GM21447 (cell line): Measurements from ENCODE around the gene HSBP1L1.

Experiments used
- ATAC-seq: cut with Tn5 transposase; IDR thresholded peaks from one replicate; pipeline ENCODE4 v1.9.1; 2021; ENCODE audit not compliant: unreplicated experiment

Gene HSBP1L1

DNA sequence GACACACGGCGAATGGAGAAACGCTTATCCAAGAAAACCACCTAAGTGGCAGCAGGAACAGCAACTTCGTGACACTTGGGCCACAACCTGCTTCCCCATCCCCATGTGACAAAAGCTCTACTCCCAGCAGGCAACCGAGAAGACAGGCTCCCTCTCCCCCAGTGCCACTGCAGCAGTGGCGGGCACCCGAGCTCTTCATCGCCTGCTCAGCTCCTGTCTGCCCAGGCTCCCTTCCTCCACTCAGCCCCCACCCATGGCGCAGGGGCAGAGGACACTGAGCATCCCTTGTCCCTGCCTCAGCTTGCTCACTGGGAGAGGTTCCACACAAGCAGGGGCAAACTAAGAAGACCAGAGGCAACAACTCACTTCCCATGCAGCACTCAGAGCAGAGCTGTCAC, 35.9 kb upstream of the HSBP1L1 start:
- ATAC-seq: no peak

DNA sequence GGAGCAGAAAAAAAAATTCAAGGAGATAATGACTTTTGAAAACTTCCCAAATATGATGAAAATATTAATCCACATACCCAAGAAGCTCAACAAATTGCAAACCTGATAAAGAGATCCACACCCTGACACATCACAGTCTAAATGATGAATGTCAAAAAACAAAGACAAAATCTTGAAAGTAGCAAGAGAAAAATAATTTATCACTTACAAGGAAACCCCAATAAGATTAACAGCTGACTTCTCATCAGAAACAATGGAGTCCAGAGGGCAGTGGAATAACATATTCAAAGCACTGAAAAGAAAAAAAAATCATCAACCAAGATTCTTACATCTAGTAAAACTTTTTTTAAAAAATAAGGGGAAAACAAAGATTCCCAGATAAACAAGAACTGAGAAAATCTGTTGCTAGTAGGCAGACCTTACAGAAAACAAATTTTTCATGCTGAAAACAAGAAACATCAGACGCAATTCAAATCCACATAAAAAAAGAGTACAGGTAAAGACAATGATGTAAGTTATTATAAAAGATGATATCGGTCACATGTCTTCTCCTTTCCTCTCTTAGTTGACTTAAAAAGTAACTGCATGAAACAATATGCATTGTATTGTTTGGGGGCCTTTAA, 34.3 kb upstream of the HSBP1L1 start:
- no peak for ATAC-seq

DNA sequence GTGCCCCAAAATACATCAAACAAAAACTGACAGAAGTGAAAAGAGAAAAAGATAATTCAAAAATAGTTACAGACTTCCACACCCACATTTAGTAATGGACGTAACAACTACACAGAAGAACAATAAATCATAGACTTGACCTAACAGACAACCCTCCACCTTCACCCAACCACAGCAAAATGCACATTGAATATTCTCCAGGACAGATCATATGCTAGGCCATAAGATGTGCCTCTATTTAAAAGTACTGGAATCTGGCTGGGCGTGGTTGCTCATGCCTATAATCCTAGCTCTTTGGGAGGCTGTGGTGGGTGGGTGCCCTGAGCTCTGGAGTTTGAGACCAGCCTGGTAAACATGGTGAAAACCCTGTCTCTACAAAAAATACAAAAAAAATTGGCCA, 33.0 kb upstream of the HSBP1L1 start:
- no peak for ATAC-seq

DNA sequence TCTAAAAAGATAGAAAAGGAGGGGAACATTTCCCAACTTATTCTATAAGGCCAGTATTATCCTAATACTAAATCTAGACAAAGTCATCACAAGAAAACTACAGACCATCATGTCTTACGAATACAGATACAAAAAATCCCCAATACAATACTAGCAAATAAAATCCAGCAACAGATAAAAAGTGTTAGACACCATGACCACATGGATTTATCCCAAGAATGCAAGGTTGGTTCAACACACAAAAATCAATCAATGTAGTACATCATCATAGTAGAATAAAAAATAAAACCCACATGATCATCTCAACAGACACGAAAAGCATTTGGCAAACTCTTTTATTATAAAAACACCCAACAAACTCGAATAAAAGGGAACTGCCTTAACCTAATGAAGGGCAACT, 31.5 kb upstream of the HSBP1L1 start:
- no peak for ATAC-seq

DNA sequence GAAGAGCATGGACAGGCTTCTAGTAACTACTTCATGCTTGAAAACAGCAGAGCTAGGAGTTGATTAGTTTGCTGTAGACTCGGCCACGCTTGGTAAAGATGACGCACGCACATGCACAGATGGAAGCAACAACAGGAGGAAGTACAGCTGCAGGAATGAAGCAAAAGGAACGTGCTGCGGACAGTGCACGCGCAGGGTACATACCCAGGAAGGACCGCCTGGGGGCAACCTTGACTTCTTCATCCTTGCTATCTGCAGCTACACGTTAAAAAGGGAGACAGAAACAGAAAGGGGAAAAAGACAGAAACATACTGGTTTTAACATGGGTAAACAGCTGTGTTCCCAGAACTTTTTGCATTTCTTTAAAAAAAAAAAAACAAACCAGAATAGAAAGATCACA, 30.7 kb upstream of the HSBP1L1 start:
- no peak for ATAC-seq

DNA sequence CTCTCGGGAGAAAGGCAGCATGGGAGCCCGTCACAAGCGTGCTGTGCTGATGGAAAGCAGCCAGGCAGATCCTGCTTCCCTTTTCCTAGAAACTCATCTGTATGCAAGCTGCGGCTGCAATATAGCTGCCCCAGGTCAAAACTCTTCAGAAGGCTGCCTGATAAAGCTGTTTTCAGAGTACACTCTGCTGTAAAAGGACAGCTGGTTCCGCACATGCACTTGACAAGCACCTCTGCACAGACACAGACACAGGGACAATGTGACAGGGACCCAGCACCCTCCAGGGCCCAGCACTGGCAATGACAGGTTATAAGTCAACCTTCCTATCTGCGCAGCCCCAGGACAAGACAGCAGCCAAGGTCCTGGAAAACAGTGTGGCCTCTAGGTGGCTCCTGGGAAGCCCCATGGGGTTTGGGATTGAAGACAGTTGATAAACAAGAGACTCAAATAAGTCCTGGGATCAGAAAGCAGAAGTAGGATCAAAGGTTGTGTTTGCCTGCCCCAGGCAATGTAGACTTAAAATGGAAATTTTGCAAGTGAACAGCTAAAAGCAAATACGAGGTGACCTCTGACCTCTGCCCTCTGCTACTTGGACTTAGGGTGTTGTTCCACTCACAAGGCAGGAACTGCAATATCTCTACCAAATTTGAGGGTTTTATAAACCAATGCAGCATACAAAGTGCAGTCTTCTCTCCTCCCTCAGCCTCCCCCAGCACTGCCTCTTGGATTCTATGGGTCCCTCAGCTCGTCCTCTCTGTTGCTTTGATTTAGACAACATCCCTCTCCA, 29.9 kb upstream of the HSBP1L1 start:
- no peak for ATAC-seq

DNA sequence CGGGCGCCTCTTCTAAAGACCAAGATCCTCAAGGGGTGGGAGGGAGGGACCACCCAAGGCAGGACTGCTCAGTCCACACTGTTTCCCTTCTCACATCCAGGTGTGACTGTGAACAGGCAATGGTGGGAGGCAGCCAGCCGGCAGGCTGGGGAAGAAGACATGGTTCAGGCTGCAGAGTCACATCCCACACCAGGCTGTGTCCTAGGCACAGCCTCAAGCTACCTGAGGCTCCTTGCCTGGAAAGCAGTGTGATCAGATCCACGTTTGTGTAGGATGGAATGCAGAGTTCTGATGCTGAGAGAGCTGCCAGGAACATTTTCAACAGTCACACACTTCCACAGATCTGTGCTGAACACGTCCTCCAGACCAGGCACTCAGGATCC, 29.4 kb upstream of the HSBP1L1 start:
- no peak for ATAC-seq

DNA sequence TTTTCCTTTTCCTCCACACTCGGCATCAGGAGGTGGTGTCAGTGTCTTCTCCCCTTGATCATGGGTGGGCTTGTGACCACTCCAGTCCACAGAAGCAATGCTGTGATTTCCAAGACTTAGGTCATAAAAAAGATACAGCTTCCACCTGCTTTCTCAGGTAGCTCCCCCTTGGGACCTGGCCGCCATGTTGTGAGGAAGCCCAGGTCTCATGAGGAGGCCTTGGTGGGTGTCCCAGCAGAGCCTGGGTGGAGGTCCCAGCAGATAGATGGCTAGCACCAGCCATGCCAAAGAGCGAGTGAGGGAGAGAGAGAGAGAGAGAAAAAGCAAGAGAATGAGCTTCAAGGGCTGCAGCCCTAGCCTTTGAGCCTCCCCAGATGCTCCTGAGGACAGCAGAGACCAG, 28.9 kb upstream of the HSBP1L1 start:
- no peak for ATAC-seq

DNA sequence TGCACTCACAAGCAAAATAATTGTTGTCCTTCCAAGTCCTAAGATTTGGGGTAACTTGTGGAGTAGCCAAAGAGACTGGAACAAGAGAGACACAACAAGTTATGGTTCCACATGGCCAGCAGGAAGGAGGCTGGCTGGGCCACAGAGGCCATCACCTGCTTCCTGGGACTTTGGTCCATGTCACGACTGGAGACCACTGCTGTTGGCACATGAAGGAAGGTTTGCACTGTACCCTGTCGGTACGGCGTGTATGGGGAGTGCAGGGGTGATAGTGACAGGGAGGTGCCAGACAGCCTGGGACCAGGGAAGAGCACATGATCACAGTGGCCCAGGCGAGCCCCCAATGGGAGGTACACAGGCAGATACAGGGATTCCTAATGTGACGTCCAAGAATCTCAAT, 28.5 kb upstream of the HSBP1L1 start:
- no peak for ATAC-seq

DNA sequence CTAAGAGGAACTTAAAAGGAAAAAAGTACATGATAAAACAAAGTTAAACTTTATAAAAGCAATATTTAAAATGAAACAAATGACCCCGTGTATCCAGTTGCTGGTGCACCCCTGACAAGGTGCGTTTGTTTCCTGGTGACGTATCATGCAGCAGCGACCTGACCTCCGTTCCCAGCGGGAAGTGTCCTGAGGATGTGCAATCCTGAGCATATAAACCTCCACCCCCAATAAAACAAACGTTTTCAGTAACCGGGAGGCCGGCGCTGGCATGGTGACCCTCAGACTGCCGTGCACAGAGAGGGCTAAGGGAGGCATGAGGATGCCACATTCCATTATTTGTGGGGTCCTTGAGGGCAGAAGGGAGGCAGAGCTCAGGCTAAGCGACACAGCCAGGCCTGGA, 27.8 kb upstream of the HSBP1L1 start:
- no peak for ATAC-seq

DNA sequence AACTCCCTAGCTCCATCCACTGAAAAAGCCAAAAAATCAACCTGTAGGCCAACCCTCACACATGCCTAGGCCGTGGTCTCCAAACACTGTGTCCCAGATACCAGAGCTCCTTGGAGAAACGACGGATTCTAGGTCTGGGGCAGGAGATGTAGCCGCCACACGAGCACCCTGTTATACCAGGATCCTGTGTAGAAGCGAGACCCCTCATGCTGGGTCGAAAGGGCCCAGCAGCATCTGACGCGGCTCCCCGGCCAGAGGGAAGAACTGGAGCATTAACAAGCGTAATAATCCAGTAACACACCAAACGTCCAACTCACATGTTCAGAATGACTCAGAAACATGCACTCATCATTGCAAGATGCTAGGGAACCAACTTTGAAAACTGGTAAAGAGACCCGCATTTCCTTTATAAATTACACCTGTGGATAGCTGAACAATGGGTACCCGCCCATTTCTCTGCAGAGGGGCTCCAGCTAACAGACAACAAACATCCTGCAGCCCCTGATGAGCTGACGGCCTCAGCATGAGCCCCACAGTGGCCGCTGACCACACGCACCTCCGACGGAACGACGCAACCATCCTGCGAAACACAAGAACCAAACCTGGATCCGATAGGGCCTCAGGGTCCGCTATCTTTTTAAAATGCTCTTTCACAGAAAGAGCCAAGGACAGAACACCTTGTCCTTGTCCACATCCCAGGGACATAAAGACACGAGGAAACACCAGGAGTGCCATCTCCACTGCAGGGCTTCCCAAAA, 27.2 kb upstream of the HSBP1L1 start:
- ATAC-seq: no peak

DNA sequence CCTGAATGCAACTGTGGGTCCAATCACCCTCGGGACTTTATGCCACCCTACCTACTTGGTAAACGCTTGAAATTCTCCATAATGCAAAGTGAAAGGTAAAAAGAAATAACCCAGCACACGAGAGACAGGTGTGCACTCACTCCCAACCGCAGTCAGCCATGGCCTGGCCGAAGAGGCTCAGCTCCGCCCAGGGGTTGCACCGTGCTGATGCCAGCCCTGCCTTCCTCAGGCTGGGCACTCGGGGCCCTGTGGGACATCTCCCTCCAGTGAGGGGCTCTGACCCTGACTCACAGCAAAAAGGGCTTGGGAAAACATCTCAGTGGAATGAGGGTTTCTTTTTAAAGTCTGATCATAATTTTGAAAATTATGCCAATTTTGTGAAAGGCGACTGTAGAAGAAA, 26.2 kb upstream of the HSBP1L1 start:
- no peak for ATAC-seq

DNA sequence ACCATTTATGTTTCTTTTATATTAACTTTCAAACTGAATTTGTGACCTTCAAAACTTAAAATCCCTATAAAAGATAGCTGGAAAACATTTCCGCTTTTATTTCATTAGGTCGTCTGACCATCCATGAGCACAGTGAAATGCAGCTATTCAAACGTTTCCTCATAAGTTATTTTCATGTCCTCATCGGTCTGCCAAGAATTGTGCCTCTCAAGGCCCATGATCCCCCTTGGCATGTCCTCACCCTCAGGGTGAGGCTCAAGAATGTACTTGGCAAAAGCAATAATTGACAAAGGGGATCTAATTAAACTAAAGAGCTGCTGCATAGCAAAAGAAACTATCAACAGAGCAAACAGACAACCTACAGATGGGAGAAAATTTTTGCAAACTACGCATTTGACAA, 25.3 kb upstream of the HSBP1L1 start:
- ATAC-seq: no peak

DNA sequence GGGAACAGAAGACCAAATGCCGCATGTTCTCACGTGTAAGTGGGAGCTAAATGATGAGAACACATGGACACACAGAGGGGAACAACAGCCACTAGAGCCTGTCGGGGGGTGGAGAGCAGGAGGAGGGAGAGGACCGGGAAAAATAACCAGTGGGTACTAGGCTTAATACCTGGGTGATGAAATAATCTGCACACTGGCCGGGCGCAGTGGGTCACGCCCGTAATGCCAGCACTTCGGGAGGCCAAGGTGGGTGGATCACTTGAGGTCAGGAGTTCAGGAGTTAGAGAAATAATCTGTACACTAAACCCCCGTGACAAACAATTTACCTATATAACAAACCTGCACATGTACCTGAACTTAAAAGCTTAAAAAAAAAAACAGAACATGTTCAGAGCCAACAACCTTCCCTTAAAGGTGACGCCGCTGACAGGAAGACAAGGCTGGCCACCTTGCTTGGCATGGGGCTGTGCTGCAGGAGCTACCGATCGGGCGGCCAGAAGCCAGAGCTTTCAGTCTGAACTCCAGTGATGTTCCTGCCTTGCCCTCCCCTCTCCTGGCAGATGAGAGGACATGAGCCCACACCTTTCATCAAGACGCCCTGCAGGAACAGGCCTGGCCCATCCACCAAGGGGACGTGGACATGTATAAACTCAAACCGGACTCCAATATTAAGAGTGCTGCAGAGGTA, 24.2 kb upstream of the HSBP1L1 start:
- no peak for ATAC-seq

DNA sequence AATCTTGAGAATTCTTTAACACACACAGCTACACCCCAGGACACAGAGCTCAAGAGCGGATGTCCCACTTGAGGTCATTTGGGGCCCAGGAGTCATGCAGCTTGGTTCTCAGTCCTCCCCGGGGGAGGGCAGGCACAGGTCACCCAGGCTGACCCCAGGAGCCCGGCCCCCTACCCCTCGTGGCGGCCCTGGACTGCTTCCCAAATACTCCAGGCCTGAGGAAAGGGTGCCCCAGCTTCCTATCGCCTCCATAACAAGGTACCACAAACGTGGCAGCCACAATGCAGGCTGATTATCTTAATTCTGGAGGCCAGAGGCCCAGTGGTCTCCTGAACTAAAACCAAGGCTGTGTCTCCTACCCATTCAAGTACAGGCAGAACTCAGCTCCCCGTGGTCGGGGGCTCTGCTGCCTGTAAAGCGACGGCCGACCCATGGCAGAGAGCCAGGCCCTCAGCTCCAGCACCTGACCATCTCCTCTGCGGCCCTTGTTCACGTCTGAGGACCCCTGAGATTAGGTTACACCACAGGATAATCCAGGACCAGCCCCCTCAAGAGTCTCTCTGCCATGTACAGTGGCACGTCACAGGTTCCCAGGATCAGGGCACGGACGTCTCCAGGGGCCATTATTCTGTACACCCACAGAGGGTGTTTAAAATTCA, 23.5 kb upstream of the HSBP1L1 start:
- no peak for ATAC-seq

DNA sequence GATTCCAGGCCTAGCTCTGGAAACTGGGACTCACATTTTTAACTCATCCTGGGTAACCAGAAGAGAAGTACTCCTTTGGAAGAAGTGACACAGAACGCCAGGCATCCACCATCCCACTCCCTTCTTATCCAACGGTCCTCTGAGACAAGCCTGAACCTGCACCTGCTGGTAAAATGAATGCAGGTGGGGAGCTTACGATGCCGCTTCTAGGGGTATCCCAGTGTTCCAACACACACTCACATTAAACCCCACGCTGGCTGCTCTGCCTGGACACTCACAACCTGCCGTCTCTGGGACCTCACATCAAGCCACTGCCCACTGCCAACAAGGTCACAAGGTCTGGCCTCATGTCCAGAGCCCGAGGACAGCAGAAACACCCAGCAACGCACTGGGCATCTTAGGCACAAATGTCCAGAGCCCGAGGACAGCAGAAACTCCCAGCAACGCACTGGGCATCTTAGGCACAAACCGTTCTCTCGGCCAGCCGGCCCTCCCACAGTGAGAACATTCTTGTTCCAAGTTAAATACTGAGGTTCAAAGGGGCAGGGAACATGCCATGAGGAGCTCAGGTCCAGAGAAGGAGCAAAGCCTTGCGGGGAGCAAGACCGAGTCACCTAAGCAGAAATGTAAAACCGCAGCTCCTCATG, 22.8 kb upstream of the HSBP1L1 start:
- no peak for ATAC-seq

DNA sequence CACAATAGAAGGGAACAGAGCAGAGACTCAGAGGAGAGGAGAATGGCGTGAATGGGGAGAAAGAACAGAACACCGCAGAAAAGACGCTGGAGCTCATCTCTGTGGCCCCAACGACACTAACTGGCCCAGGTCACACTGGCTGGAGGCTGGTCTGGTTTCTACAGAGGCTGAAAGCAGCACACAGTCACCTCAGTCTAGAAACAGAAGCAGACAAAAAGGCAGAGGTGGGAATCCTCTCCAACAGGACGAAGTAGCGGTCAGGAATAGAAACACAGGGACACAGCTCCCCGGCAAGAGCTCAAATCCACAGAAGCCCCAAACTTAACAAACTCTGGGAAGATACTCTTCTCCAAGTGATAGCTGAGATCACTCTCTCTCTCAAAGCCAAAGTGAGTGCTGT, 22.2 kb upstream of the HSBP1L1 start:
- no peak for ATAC-seq

DNA sequence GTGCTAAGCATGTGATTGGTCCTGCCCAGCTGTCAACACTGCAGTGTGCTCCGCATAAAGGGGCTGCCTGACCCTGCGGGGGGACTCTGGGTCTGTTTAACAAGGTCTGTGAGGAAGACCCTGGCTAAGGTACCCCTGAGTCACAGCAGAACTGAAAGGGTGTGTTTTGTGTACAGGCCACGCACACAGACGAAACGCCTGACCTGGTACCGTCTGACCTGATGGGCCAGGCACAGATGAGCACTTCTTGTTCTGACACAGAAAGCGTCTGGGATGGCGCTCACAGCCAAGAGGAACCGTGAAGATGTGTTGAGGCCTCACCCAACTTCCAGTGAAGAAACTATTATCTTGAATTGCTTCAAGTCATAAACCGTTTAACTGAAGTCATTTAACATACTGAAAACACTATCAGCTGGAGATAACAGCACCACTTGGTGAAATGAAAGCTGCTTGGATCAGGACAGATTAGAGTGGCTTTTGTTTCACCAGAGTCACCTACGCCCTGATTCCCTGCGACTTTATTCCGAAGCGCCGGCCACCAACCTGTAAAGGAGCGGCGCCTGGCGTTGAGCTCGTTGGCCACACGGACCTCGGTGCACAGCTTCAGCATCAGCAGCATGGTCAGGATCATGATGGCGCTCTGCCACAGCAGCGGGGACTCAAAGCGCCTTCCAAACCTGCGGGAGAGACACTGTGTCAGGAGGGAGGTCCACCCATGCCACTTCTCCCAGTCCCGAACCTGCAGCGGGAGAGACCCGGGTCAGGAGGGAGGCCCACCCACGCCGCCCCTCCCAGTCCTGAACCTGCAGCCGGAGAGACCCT, 21.4 kb upstream of the HSBP1L1 start:
- no peak for ATAC-seq

DNA sequence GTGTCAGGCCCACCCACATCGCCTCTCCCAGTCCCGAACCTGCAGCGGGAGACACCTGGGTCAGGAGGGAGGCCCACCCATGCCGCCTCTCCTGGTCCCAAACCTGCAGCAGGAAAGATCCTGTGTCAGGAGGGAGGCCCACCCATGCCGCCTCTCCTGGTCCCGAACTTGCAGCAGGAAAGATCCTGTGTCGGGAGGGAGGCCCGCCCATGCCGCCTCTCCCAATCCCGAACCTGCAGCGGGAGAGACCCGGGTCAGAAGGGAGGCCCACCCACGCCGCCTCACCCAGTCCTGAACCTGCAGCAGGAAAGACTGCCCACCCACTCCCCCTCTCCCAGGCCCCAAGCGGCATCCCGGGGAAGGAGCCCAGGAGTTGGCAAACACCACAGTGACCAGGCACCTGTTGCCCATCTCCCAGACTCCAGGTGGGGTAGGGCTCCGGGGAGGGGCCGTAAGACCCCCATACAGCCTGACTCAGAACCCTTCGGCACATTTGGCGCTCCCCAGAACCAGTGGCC, 20.8 kb upstream of the HSBP1L1 start:
- ATAC-seq: no peak
